Measurements from ENCODE around the gene KCNAB1.

KCNAB1 gene

GRCh38 chr3:156472150-156472549 is 351.8 kb downstream of the KCNAB1 start:
- H3K36me3 ChIP-seq (ENCODE audit: control insufficient read depth in 1 of 2, insufficient read depth in 2 of 2, low read length in 2 of 2), result no peaks in the 10 kb centered on the region
- H3K27me3 ChIP-seq (ENCODE audit: control insufficient read depth in 1 of 2, insufficient read depth in 2 of 2, low read length in 2 of 2), result no peaks in the 10 kb centered on the region
- H3K9ac ChIP-seq (ENCODE audit: low read depth in 1 of 2, low read length in 2 of 2), result no peak overlapping the region
- no peaks in the 10 kb centered on the region for H3K9me3 ChIP-seq (ENCODE audit: control insufficient read depth in 1 of 2, low read length in 2 of 2)
- H3K4me3 ChIP-seq (ENCODE audit: low read depth in 1 of 2, low read length in 2 of 2), result no peak overlapping the region
- no peaks in the 10 kb centered on the region for H3K4me1 ChIP-seq (ENCODE audit: control insufficient read depth in 1 of 2, insufficient read depth in 2 of 2, low read length in 2 of 2)
- no peak overlapping the region for H3K27ac ChIP-seq (ENCODE audit: low read depth, low read length)

GRCh38 chr3:156472684-156473083 is 352.3 kb downstream of the KCNAB1 start:
- Histone ChIP-seq H3K9me3 (ENCODE audit: control insufficient read depth in 1 of 2, low read length in 2 of 2) (no peaks in the 10 kb centered on the region), H3K27me3 (ENCODE audit: control insufficient read depth in 1 of 2, insufficient read depth in 2 of 2, low read length in 2 of 2) (no peaks in the 10 kb centered on the region), H3K4me3 (ENCODE audit: low read depth in 1 of 2, low read length in 2 of 2) (no peak overlapping the region), H3K36me3 (ENCODE audit: control insufficient read depth in 1 of 2, insufficient read depth in 2 of 2, low read length in 2 of 2) (no peaks in the 10 kb centered on the region), H3K4me1 (ENCODE audit: control insufficient read depth in 1 of 2, insufficient read depth in 2 of 2, low read length in 2 of 2) (no peaks in the 10 kb centered on the region), H3K27ac (ENCODE audit: low read depth, low read length) (no peak overlapping the region), H3K9ac (ENCODE audit: low read depth in 1 of 2, low read length in 2 of 2) (no peak overlapping the region)

- no peaks in the 10 kb centered on the region for H3K27me3 ChIP-seq (ENCODE audit: control insufficient read depth in 1 of 2, insufficient read depth in 2 of 2, low read length in 2 of 2)
- no peak overlapping the region for H3K4me3 ChIP-seq (ENCODE audit: low read depth in 1 of 2, low read length in 2 of 2)
- no peaks in the 10 kb centered on the region for H3K36me3 ChIP-seq (ENCODE audit: control insufficient read depth in 1 of 2, insufficient read depth in 2 of 2, low read length in 2 of 2)
- H3K27ac ChIP-seq (ENCODE audit: low read depth, low read length), result no peak overlapping the region
- H3K9me3 ChIP-seq (ENCODE audit: control insufficient read depth in 1 of 2, low read length in 2 of 2), result no peaks in the 10 kb centered on the region
- H3K4me1 ChIP-seq (ENCODE audit: control insufficient read depth in 1 of 2, insufficient read depth in 2 of 2, low read length in 2 of 2), result no peaks in the 10 kb centered on the region
- no peak overlapping the region for H3K9ac ChIP-seq (ENCODE audit: low read depth in 1 of 2, low read length in 2 of 2)
These were observed 353.0 kb downstream of the KCNAB1 start for GRCh38 chr3:156473341-156473740.

- H3K4me3 ChIP-seq (ENCODE audit: low read depth in 1 of 2, low read length in 2 of 2), result no peak overlapping the region
- H3K4me1 ChIP-seq (ENCODE audit: control insufficient read depth in 1 of 2, insufficient read depth in 2 of 2, low read length in 2 of 2), result no peaks in the 10 kb centered on the region
- no peaks in the 10 kb centered on the region for H3K36me3 ChIP-seq (ENCODE audit: control insufficient read depth in 1 of 2, insufficient read depth in 2 of 2, low read length in 2 of 2)
- no peak overlapping the region for H3K9ac ChIP-seq (ENCODE audit: low read depth in 1 of 2, low read length in 2 of 2)
- no peaks in the 10 kb centered on the region for H3K27me3 ChIP-seq (ENCODE audit: control insufficient read depth in 1 of 2, insufficient read depth in 2 of 2, low read length in 2 of 2)
- H3K27ac ChIP-seq (ENCODE audit: low read depth, low read length), result no peak overlapping the region
- H3K9me3 ChIP-seq (ENCODE audit: control insufficient read depth in 1 of 2, low read length in 2 of 2), result no peaks in the 10 kb centered on the region
These were observed 354.4 kb downstream of the KCNAB1 start for GRCh38 chr3:156474560-156475389.

- Histone ChIP-seq H3K4me3 (ENCODE audit: low read depth in 1 of 2, low read length in 2 of 2) (no peak overlapping the region), H3K9me3 (ENCODE audit: control insufficient read depth in 1 of 2, low read length in 2 of 2) (no peaks in the 10 kb centered on the region), H3K4me1 (ENCODE audit: control insufficient read depth in 1 of 2, insufficient read depth in 2 of 2, low read length in 2 of 2) (no peaks in the 10 kb centered on the region), H3K36me3 (ENCODE audit: control insufficient read depth in 1 of 2, insufficient read depth in 2 of 2, low read length in 2 of 2) (no peaks in the 10 kb centered on the region), H3K27me3 (ENCODE audit: control insufficient read depth in 1 of 2, insufficient read depth in 2 of 2, low read length in 2 of 2) (no peaks in the 10 kb centered on the region), H3K9ac (ENCODE audit: low read depth in 1 of 2, low read length in 2 of 2) (no peak overlapping the region), H3K27ac (ENCODE audit: low read depth, low read length) (no peak overlapping the region)
These were observed 356.9 kb downstream of the KCNAB1 start for GRCh38 chr3:156477323-156477722.

GRCh38 chr3:156478891-156479290 is 358.5 kb downstream of the KCNAB1 start:
- peaks cover 7% of the 10 kb centered on the region in 2 donors for H3K4me1 ChIP-seq (ENCODE audit: control insufficient read depth in 1 of 2, insufficient read depth in 2 of 2, low read length in 2 of 2)
- no peaks in the 10 kb centered on the region for H3K27me3 ChIP-seq (ENCODE audit: control insufficient read depth in 1 of 2, insufficient read depth in 2 of 2, low read length in 2 of 2)
- H3K36me3 ChIP-seq (ENCODE audit: control insufficient read depth in 1 of 2, insufficient read depth in 2 of 2, low read length in 2 of 2), result no peaks in the 10 kb centered on the region
- no peak overlapping the region for H3K27ac ChIP-seq (ENCODE audit: low read depth, low read length)
- H3K4me3 ChIP-seq (ENCODE audit: low read depth in 1 of 2, low read length in 2 of 2), result no peak overlapping the region
- no peaks in the 10 kb centered on the region for H3K9me3 ChIP-seq (ENCODE audit: control insufficient read depth in 1 of 2, low read length in 2 of 2)
- no peak overlapping the region for H3K9ac ChIP-seq (ENCODE audit: low read depth in 1 of 2, low read length in 2 of 2)

GRCh38 chr3:156479604-156480003 is 359.2 kb downstream of the KCNAB1 start:
- no peaks in the 10 kb centered on the region for H3K27me3 ChIP-seq (ENCODE audit: control insufficient read depth in 1 of 2, insufficient read depth in 2 of 2, low read length in 2 of 2)
- peaks cover 7 to 14% of the 10 kb centered on the region in 2 donors for H3K4me1 ChIP-seq (ENCODE audit: control insufficient read depth in 1 of 2, insufficient read depth in 2 of 2, low read length in 2 of 2)
- no peaks in the 10 kb centered on the region for H3K9me3 ChIP-seq (ENCODE audit: control insufficient read depth in 1 of 2, low read length in 2 of 2)
- no peaks in the 10 kb centered on the region for H3K36me3 ChIP-seq (ENCODE audit: control insufficient read depth in 1 of 2, insufficient read depth in 2 of 2, low read length in 2 of 2)
- H3K9ac ChIP-seq (ENCODE audit: low read depth in 1 of 2, low read length in 2 of 2), result no peak overlapping the region
- no peak overlapping the region for H3K4me3 ChIP-seq (ENCODE audit: low read depth in 1 of 2, low read length in 2 of 2)
- H3K27ac ChIP-seq (ENCODE audit: low read depth, low read length), result no peak overlapping the region

- no peaks in the 10 kb centered on the region for H3K9me3 ChIP-seq (ENCODE audit: control insufficient read depth in 1 of 2, low read length in 2 of 2)
- no peak overlapping the region for H3K27ac ChIP-seq (ENCODE audit: low read depth, low read length)
- H3K27me3 ChIP-seq (ENCODE audit: control insufficient read depth in 1 of 2, insufficient read depth in 2 of 2, low read length in 2 of 2), result no peaks in the 10 kb centered on the region
- H3K9ac ChIP-seq (ENCODE audit: low read depth in 1 of 2, low read length in 2 of 2), result no peak overlapping the region
- no peaks in the 10 kb centered on the region for H3K36me3 ChIP-seq (ENCODE audit: control insufficient read depth in 1 of 2, insufficient read depth in 2 of 2, low read length in 2 of 2)
- peaks cover 7 to 14% of the 10 kb centered on the region in 2 donors for H3K4me1 ChIP-seq (ENCODE audit: control insufficient read depth in 1 of 2, insufficient read depth in 2 of 2, low read length in 2 of 2)
- H3K4me3 ChIP-seq (ENCODE audit: low read depth in 1 of 2, low read length in 2 of 2), result no peak overlapping the region
These were observed 360.6 kb downstream of the KCNAB1 start for GRCh38 chr3:156480949-156481348.

GRCh38 chr3:156483002-156483401 is 362.6 kb downstream of the KCNAB1 start:
- H3K27ac ChIP-seq (ENCODE audit: low read depth, low read length), result no peak overlapping the region
- H3K27me3 ChIP-seq (ENCODE audit: control insufficient read depth in 1 of 2, insufficient read depth in 2 of 2, low read length in 2 of 2), result no peaks in the 10 kb centered on the region
- no peaks in the 10 kb centered on the region for H3K9me3 ChIP-seq (ENCODE audit: control insufficient read depth in 1 of 2, low read length in 2 of 2)
- H3K4me1 ChIP-seq (ENCODE audit: control insufficient read depth in 1 of 2, insufficient read depth in 2 of 2, low read length in 2 of 2), result peaks cover 7 to 14% of the 10 kb centered on the region in 2 donors
- H3K36me3 ChIP-seq (ENCODE audit: control insufficient read depth in 1 of 2, insufficient read depth in 2 of 2, low read length in 2 of 2), result no peaks in the 10 kb centered on the region
- no peak overlapping the region for H3K9ac ChIP-seq (ENCODE audit: low read depth in 1 of 2, low read length in 2 of 2)
- peak overlapping the region in 1 of 2 donors; percentile 24 for H3K4me3 ChIP-seq (ENCODE audit: low read depth in 1 of 2, low read length in 2 of 2)

- peak overlapping the region; percentile 28 for H3K27ac ChIP-seq (ENCODE audit: low read depth, low read length)
- peak overlapping the region in 1 of 2 donors; percentile 24 for H3K4me3 ChIP-seq (ENCODE audit: low read depth in 1 of 2, low read length in 2 of 2)
- H3K27me3 ChIP-seq (ENCODE audit: control insufficient read depth in 1 of 2, insufficient read depth in 2 of 2, low read length in 2 of 2), result no peaks in the 10 kb centered on the region
- peaks cover 7 to 14% of the 10 kb centered on the region in 2 donors for H3K4me1 ChIP-seq (ENCODE audit: control insufficient read depth in 1 of 2, insufficient read depth in 2 of 2, low read length in 2 of 2)
- H3K9me3 ChIP-seq (ENCODE audit: control insufficient read depth in 1 of 2, low read length in 2 of 2), result no peaks in the 10 kb centered on the region
- no peaks in the 10 kb centered on the region for H3K36me3 ChIP-seq (ENCODE audit: control insufficient read depth in 1 of 2, insufficient read depth in 2 of 2, low read length in 2 of 2)
- H3K9ac ChIP-seq (ENCODE audit: low read depth in 1 of 2, low read length in 2 of 2), result peak overlapping the region in 1 of 2 donors; percentile 28
These were observed 363.0 kb downstream of the KCNAB1 start for GRCh38 chr3:156483426-156483825.
